Subcutaneous preadipocyte (primary cell): ENCODE results near the gene GXYLT1. TPM values are rescaled to one million over a fixed set of nuclear protein-coding genes. Genes with fewer than 3 reads are reported as not detected.

Experiments
- total RNA-seq: library from RNA; depleted of rRNA; stranded (reverse); fragments of >200 nt; gene quantifications from 2 replicates; pipeline ENCODE4 v1.2.3, GENCODE V29; 2012

GXYLT1 gene, protein sequence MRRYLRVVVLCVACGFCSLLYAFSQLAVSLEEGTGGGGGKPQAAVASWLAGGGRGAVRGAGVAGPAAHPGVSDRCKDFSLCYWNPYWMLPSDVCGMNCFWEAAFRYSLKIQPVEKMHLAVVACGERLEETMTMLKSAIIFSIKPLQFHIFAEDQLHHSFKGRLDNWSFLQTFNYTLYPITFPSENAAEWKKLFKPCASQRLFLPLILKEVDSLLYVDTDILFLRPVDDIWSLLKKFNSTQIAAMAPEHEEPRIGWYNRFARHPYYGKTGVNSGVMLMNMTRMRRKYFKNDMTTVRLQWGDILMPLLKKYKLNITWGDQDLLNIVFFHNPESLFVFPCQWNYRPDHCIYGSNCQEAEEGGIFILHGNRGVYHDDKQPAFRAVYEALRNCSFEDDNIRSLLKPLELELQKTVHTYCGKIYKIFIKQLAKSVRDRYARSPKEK
- total RNA-seq = 9.6 and 13.1 TPM in 2 replicates

GRCh38 chr12:42144408-42145196, at the start of gene GXYLT1:
TSS of gene GXYLT1 (minus strand) at chr12:42144874. CDS start at chr12:42144646, 228 bp downstream.

Other genes with a start within 250 kb of the GXYLT1 start
- gene YAF2, start 93.4 kb upstream of the GXYLT1 start, total RNA-seq = 12.9 and 13.9 TPM in 2 replicates
- 27.6 and 28.3 TPM in 2 replicates for gene ZCRB1, start 181.2 kb upstream of the GXYLT1 start, total RNA-seq
- 55.5 and 58.8 TPM in 2 replicates for gene PPHLN1, start 181.3 kb upstream of the GXYLT1 start, total RNA-seq